Measurements from ENCODE around the gene EMP3. TPM values are rescaled to one million over a fixed set of nuclear protein-coding genes. Genes with fewer than 3 reads are reported as not detected.

Gene EMP3
- total and polyA plus RNA-seq, 9 of the 15 experiments (the other 6 are each of a cell fraction or from before 2014, with no cell fraction given): 123 to 386 (median 296) TPM

DNA sequence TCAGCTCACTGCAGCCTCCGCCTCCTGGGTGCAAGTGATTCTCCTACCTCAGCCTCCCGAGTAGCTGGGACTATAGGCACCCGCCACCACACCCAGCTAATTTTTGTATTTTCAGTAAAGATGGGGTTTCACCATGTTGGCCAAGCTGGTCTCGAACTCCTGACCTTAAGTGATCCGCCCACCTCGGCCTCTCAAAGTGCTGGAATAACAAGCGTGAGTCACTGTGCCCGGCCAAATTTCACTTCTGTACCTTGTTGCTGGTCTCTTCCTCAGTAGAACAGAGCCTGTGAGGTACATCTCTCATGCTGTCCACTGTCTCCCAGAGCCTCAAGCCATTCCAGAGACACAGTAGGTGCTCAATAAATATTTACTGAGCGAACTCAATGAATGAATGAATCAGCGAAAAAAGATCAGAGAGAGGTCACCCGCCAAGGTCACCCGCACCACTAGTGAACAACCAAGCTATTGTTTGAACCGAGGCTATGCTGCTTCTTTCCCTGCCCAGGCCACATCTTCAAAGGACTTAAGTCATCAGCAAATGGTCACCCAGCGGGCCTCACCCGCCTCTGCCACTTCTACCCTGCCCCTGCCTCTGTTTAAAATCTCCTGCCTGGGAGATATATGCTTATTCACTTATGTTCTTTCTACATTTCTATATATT lies 29.1 kb downstream of the EMP3 start:
- ChIA-PET CTCF (ENCODE audit: low intra/inter-chr PET ratio) (no interaction called here), POLR2A (interaction anchor here (1.0 to 1.4 kb wide), 3 partner anchors 9 to 29 kb away, joined by 3 to 7 read pairs (median 4); no protein-coding TSS in a partner anchor)
- no peaks in the 10 kb centered on the region for H3K27me3 ChIP-seq (ENCODE audit: control insufficient read depth in 2 of 2, insufficient read depth in 2 of 2, low read length in 2 of 2)
- peak overlapping the region; percentile 30 for H3K27ac ChIP-seq (ENCODE audit: extremely low read depth, low read depth, low read length)
- peak overlapping the region in 1 of 2 experiments; percentile 70; a peak in 1 of 4 replicates for H3K9ac ChIP-seq (ENCODE audit: insufficient read depth in 1 of 2, low read depth in 2 of 2, low read length in 2 of 2)
- in situ Hi-C loops (cut with MboI): no loop called here
- H3K79me2 ChIP-seq (ENCODE audit: control insufficient read depth, insufficient read depth, low read length): no peaks in the 10 kb centered on the region
- H3K4me2 ChIP-seq (ENCODE audit: insufficient read depth, low read length): no peak overlapping the region
- ATAC-seq (peak; percentile 13; the same call in 2 of the 3 replicates), DNase-seq (ENCODE audit: extremely low read depth in 1 of 4, low spot score in 3 of 4) (peak; percentile 36 to 62 (median 42)), FAIRE-seq (no peak)
- 0 out of 2 replicates have a peak overlapping the region, but pooled peaks have one; percentile 33 for H2AFZ ChIP-seq (ENCODE audit: low read depth, low read length)
- H4K20me1 ChIP-seq (replicated peaks; ENCODE audit: control insufficient read depth, insufficient read depth, low read length): no peaks in the 10 kb centered on the region
- H3K9me3 ChIP-seq (replicated peaks; ENCODE audit: control insufficient read depth, insufficient read depth, low read depth, low read length): no peaks in the 10 kb centered on the region
- no TSS peak for BruUV-seq (replicated peaks)
- WGBS (ENCODE audit: insufficient coverage, low coverage, missing lambda C conversion rate): 54% methylated on average over 13 of the region's 15 CpGs
- H3K9me1 ChIP-seq (ENCODE audit: control insufficient read depth, insufficient read depth, low read length): no peaks in the 10 kb centered on the region
- no peak overlapping the region for H3K4me3 ChIP-seq
- intact Hi-C loops (cut with micrococcal nuclease): no loop called here
- H3K4me1 ChIP-seq (replicated peaks in 1 of 2; ENCODE audit: control insufficient read depth in 2 of 2, insufficient read depth in 2 of 2, low read length in 2 of 2): peaks cover 9 to 13% of the 10 kb centered on the region in 2 experiments; a peak in 4 of 5 replicates
- H3K36me3 ChIP-seq (ENCODE audit: control insufficient read depth, insufficient read depth, low read length): no peaks in the 10 kb centered on the region
- TF ChIP-seq TAL1 (IDR thresholded peaks at IDR 0.05) (no peak), NR2C1 (IDR thresholded peaks at IDR 0.05) (peak; percentile 73), NR2C1 (tag; IDR thresholded peaks at IDR 0.05) (peak; percentile 78), HMG20B (CRISPR knock-in tag; IDR thresholded peaks at IDR 0.05) (no peak), HMGN3 (IDR thresholded peaks at IDR 0.05; ENCODE audit: borderline replicate concordance, extremely low read depth, insufficient read length, low read depth, low read length) (no peak), DPF2 (IDR thresholded peaks at IDR 0.05) (0 out of 2 replicates have a peak, but pooled peaks have one; percentile 12), ZNF24 (IDR thresholded peaks at IDR 0.05) (peak; percentile 89), ZNF133 (CRISPR knock-in tag; IDR thresholded peaks at IDR 0.05) (no peak), BCLAF1 (IDR thresholded peaks at IDR 0.05; ENCODE audit: borderline replicate concordance in 1 of 2, control insufficient read depth in 1 of 2, low read depth in 2 of 2, low read length in 1 of 2) (no peak), ZNF785 (CRISPR knock-in tag; IDR thresholded peaks at IDR 0.05) (no peak), CCNT2 (IDR thresholded peaks at IDR 0.05; ENCODE audit: borderline replicate concordance, extremely low read depth, insufficient read length, low read depth, low read length) (no peak), NR2C2 (CRISPR knock-in tag; IDR thresholded peaks at IDR 0.05) (no peak), NR2C2 (tag; IDR thresholded peaks at IDR 0.05) (peak; percentile 68), NFE2 (IDR thresholded peaks at IDR 0.05; ENCODE audit: low read depth) (peak; percentile 77), ZBTB33 (CRISPR knock-in tag; IDR thresholded peaks at IDR 0.05) (peak; percentile 98)
- TF ChIP-seq, protein P1, sequence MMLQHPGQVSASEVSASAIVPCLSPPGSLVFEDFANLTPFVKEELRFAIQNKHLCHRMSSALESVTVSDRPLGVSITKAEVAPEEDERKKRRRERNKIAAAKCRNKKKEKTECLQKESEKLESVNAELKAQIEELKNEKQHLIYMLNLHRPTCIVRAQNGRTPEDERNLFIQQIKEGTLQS (IDR thresholded peaks at IDR 0.05): 0 out of 2 replicates have a peak, but pooled peaks have one; percentile 15
- TF ChIP-seq, protein P1 (CRISPR knock-in tag; conservative IDR thresholded peaks at IDR 0.05): no peak

Data from K562 (cell line).